LNCAP (cell line): ENCODE measurements around the gene RELCH.

ENCODE experiments used
- CTCF ChIP-seq: fragments of 450-650 bp; IDR thresholded peaks from 2 replicates; pipeline ENCODE4 v1.5.1; 2017; ENCODE audit warnings: mild to moderate bottlenecking

RELCH gene

DNA sequence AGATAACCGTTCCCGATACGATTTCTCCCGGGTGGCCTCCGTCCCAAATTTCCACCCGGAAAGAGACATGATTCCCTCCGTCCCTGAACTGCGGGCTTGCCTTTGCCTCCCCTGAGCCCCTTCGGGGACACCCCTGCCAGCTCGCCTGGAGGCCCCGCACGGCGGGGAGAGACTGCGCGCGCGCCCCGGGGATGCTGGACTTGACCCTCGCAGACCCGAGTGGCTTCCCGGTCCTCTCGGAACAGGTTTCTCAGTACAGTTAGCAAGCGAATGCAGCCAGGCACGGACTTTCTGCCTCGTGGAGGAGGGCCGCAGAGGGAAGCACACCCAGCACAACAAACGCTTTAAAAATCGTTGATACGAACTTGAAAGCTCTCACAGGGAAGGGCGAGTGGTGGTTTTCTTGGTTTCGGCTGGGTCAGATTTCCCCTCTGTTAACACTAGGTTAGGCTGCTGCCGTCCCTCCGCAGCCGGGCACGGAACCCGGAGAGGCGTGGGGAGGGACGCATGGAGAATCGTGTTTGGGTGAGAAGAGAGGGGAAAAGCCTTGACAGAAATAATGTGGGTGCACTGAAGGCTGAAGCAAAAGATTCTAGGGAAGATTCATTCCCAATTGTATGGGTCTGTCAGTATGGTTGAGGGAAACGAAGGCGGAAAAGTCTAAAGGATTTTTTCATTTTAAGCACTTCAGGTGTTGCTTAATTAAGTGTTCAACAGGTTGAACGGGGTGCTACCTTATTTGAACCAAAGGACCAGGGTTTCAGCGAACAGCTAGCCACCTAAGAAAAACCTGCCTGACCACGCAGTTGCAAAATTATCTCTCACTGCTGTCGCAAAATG lies 139.0 kb downstream of the RELCH start:
- no peak for TF ChIP-seq CTCF

- TF ChIP-seq CTCF = no peak
Measured at GRCh38 chr18:62326646-62327348, 139.7 kb downstream of the RELCH start.

DNA sequence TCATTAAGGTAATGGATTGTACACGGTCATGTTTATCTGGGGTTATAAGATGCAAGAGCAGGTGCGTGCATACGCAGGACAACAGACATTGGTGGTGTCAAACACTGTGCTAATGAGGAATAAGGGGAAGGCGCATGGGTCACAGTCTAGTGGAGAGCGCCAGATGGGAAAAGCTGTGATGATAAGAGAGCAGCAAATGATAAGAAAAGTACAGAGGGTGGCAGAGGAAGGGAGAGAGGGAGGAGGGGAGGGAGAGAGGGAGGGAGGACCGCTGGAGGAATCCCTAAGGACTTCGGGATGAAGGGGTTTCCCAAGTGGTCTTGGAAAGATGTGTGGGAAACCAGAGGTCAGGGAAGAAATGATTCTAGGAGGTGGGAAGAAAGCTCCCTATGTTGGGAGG lies 140.9 kb downstream of the RELCH start:
- no peak for TF ChIP-seq CTCF

DNA sequence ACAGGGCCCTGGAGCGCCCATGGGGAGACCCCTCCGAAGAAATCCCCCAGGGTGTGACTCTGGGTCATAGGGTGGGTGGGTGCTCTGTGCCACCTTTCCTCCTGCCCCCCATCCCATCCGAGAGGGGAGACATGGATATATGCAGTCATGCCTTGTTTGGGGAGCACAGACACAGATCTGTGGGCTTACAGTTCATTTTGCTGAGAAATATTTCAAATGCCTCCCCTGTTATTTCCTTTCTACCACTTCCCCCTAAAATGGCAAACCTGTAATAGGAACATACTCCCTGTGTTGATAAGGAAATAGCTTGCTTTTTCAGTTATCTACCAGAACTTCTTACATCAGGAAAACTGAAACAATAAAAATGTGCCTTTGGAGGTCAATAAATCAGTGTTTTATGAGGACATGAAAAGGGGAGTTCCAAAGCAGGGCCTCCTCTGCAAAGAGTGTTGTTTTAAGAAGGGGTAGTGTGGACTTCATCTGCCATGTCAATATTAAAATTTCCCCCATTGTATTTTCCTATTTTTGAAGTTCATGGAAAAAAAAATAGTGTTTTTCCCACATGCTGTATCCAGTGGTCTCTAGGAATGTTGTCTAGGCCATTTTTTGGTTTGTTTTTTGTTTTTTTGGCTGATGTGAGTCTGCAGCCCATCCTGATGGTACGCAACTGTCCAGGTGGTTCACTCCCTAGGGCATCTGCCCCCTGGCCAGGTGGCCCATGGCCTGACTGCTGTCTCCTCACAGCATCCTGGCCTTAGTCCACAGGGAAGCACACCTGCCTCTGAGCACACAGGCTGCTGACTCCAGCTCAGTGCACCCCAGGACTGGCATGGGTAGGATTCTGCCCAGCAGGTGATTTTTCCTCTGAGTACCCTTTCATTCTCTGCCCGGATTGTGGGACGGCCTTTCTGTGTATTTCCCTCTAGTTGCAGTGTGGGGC lies 141.8 kb downstream of the RELCH start:
- TF ChIP-seq CTCF = no peak

- no peak for TF ChIP-seq CTCF
Measured at GRCh38 chr18:62329691-62330454, 142.8 kb downstream of the RELCH start.

DNA sequence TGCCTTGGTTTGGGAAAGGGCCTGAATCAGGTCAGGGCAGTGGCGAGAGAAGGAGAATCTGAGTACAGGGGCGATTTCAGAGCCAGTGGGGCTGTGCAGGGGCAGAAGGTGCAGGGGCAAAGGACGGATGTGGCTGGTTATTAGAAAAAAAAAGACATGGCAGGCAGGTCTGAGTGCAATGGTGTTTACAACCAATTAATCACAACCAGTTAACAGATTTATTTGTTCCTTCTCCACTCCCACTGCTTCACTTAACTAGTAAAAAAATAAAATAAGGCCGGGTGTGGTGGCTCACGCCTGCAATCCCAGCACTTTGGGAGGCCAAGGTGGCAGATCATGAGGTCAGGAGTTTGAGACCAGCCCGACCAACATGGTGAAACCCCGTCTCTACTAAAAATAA lies 143.6 kb downstream of the RELCH start:
- no peak for TF ChIP-seq CTCF
